Smooth muscle cell (in vitro differentiated cells): ENCODE data around the gene HTR2B. TPM values are rescaled to one million over a fixed set of nuclear protein-coding genes. Genes with fewer than 3 reads are reported as not detected.

Experiments used
- DNase-seq: peaks from one replicate; lab custom pipeline; 2025; ENCODE audit not compliant: unreplicated experiment; lab: John Stamatoyannopoulos, UW
- H2AFZ ChIP-seq: fragments of 200-600 bp; sonication (generic); 2 replicates; pipeline ENCODE4 v1.6.0; 2016; ENCODE audit warnings: antibody characterized with exemption, low read depth, mild to moderate bottlenecking
- H3F3A ChIP-seq: fragments of 200-600 bp; sonication (generic); 2 replicates; pipeline ENCODE4 v1.6.0; 2017; ENCODE audit warnings: antibody characterized with exemption, low read depth
- H3K27ac ChIP-seq: fragments of 200-600 bp; sonication (generic); 2 replicates; pipeline ENCODE4 v1.5.1; 2016; ENCODE audit warnings: low read depth, mild to moderate bottlenecking
- H3K27me3 ChIP-seq: fragments of 200-600 bp; sonication (generic); 2 replicates; pipeline ENCODE4 v1.6.1; 2016; ENCODE audit warnings: low read depth, mild to moderate bottlenecking
- H3K36me3 ChIP-seq: fragments of 200-600 bp; sonication (generic); 2 replicates; pipeline ENCODE4 v1.5.1; 2016; ENCODE audit warnings: low read depth
- H3K4me1 ChIP-seq: fragments of 200-600 bp; sonication (generic); 2 replicates; pipeline ENCODE4 v1.5.1; 2016; ENCODE audit warnings: low read depth
- H3K4me2 ChIP-seq: fragments of 200-600 bp; sonication (generic); 2 replicates; pipeline ENCODE4 v1.6.0; 2016; ENCODE audit warnings: mild to moderate bottlenecking
- H3K4me3 ChIP-seq: fragments of 200-600 bp; sonication (generic); 2 replicates; pipeline ENCODE4 v1.5.1; 2016; ENCODE audit warnings: mild to moderate bottlenecking
- H3K79me2 ChIP-seq: fragments of 200-600 bp; sonication (generic); 2 replicates; pipeline ENCODE4 v1.6.0; 2016; ENCODE audit warnings: low read depth, mild to moderate bottlenecking
- H3K9ac ChIP-seq: fragments of 200-600 bp; sonication (generic); 2 replicates; pipeline ENCODE4 v1.6.0; 2016; ENCODE audit warnings: low read depth
- H3K9me3 ChIP-seq: fragments of 200-600 bp; sonication (generic); replicated peaks from 2 replicates; pipeline ENCODE4 v1.5.1; 2016; ENCODE audit warnings: low read depth
- H4K20me1 ChIP-seq: fragments of 200-600 bp; sonication (generic); 2 replicates; pipeline ENCODE4 v1.6.0; 2016; ENCODE audit warnings: low read depth
- CTCF ChIP-seq: fragments of 200-600 bp; sonication (generic); IDR thresholded peaks from 2 replicates; pipeline ENCODE4 v1.5.1; 2017; ENCODE audit warnings: borderline replicate concordance, mild to moderate bottlenecking, antibody characterized with exemption; ENCODE audit not compliant: insufficient read depth, poor library complexity, severe bottlenecking
- WGBS: methylation state at CpG from one replicate; pipeline ENCODE4 v1.1.7; 2016; ENCODE audit warnings: low lambda C conversion rate; 5-methylcytosine and 5-hydroxymethylcytosine counted together
- polyA plus RNA-seq: library from polyadenylated mRNA; unstranded; fragments of >200 nt; fragmentation: Nextera tagmentation; extraction: Ambion mirVana; gene quantifications from 2 replicates; pipeline ENCODE4 v1.2.1, GENCODE V29; 2016
- total RNA-seq: library from RNA; depleted of rRNA; stranded (reverse); fragments of >200 nt; gene quantifications from 2 replicates; pipeline ENCODE4 v1.2.3, GENCODE V29; 2014

Gene HTR2B
- total and polyA plus RNA-seq, 2 experiments from 2014 or later: 0.07 TPM; not detected in 1

- no peaks in the 10 kb centered on the region for H3K4me1 ChIP-seq
- peaks cover 16% of the 10 kb centered on the region for H3K79me2 ChIP-seq
- H3K4me3 ChIP-seq: no peak overlapping the region
- no peak for DNase-seq
- peaks cover 10% of the 10 kb centered on the region for H4K20me1 ChIP-seq
- 92% methylated on average over 8 of the region's 8 CpGs for WGBS
- no peak overlapping the region for H3K27ac ChIP-seq
- peaks cover 10% of the 10 kb centered on the region for H3F3A ChIP-seq
- TF ChIP-seq CTCF: no peak
- no peak overlapping the region for H3K9ac ChIP-seq
- peaks cover 16% of the 10 kb centered on the region for H3K36me3 ChIP-seq
- H3K27me3 ChIP-seq: no peaks in the 10 kb centered on the region
- H3K9me3 ChIP-seq: peaks cover 3% of the 10 kb centered on the region
- H3K4me2 ChIP-seq: no peak overlapping the region
- no peak overlapping the region for H2AFZ ChIP-seq
Measured at GRCh38 chr2:231099918-231100317, 24.9 kb downstream of the HTR2B start.

- no peak overlapping the region for H3K9ac ChIP-seq
- peaks cover 10% of the 10 kb centered on the region for H3K79me2 ChIP-seq
- peaks cover 42% of the 10 kb centered on the region for H4K20me1 ChIP-seq
- no peak for DNase-seq
- no peak overlapping the region for H3K27ac ChIP-seq
- H3K4me1 ChIP-seq: no peaks in the 10 kb centered on the region
- no peak for TF ChIP-seq CTCF
- H3F3A ChIP-seq: no peaks in the 10 kb centered on the region
- H3K4me2 ChIP-seq: no peak overlapping the region
- H3K9me3 ChIP-seq: no peaks in the 10 kb centered on the region
- H3K27me3 ChIP-seq: no peaks in the 10 kb centered on the region
- H2AFZ ChIP-seq: no peak overlapping the region
- 65% methylated on average over 4 of the region's 4 CpGs for WGBS
- H3K4me3 ChIP-seq: no peak overlapping the region
- peaks cover 13% of the 10 kb centered on the region for H3K36me3 ChIP-seq
Measured at GRCh38 chr2:231094736-231095346, 30.0 kb downstream of the HTR2B start.

GRCh38 chr2:231093933-231094332, 30.9 kb downstream of the HTR2B start:
- no peaks in the 10 kb centered on the region for H3F3A ChIP-seq
- DNase-seq: no peak
- H3K27ac ChIP-seq: no peak overlapping the region
- H3K9me3 ChIP-seq: no peaks in the 10 kb centered on the region
- H3K4me2 ChIP-seq: no peak overlapping the region
- H2AFZ ChIP-seq: no peak overlapping the region
- no peak overlapping the region for H3K4me3 ChIP-seq
- H4K20me1 ChIP-seq: peaks cover 42% of the 10 kb centered on the region
- no peak for TF ChIP-seq CTCF
- no peaks in the 10 kb centered on the region for H3K4me1 ChIP-seq
- peaks cover 5% of the 10 kb centered on the region for H3K79me2 ChIP-seq
- WGBS: 80% methylated on average over 5 of the region's 5 CpGs
- peaks cover 6% of the 10 kb centered on the region for H3K36me3 ChIP-seq
- no peaks in the 10 kb centered on the region for H3K27me3 ChIP-seq
- H3K9ac ChIP-seq: no peak overlapping the region

- TF ChIP-seq CTCF: no peak
- H3K27ac ChIP-seq: no peak overlapping the region
- no peaks in the 10 kb centered on the region for H3K27me3 ChIP-seq
- no peak overlapping the region for H2AFZ ChIP-seq
- no peak overlapping the region for H3K9ac ChIP-seq
- H3K9me3 ChIP-seq: no peaks in the 10 kb centered on the region
- peaks cover 21% of the 10 kb centered on the region for H4K20me1 ChIP-seq
- H3K79me2 ChIP-seq: no peaks in the 10 kb centered on the region
- 42% methylated on average over 4 of the region's 4 CpGs for WGBS
- H3F3A ChIP-seq: no peaks in the 10 kb centered on the region
- H3K4me1 ChIP-seq: no peaks in the 10 kb centered on the region
- no peak overlapping the region for H3K4me3 ChIP-seq
- H3K36me3 ChIP-seq: peaks cover 27% of the 10 kb centered on the region
- H3K4me2 ChIP-seq: no peak overlapping the region
- DNase-seq: no peak
Measured at GRCh38 chr2:231088754-231089153, 36.1 kb downstream of the HTR2B start.
